GM18520 (cell line): ENCODE data around the gene KDM2B.
"Not testable (repeated sequence)": the region's sequence is repeated elsewhere in the genome, so short reads cannot be mapped to it uniquely, and the experiment has no call there.

ENCODE experiments used
- ATAC-seq: cut with Tn5 transposase; IDR thresholded peaks from one replicate; pipeline ENCODE4 v1.9.1; 2021; ENCODE audit not compliant: unreplicated experiment

Gene KDM2B

GRCh38 chr12:121505513-121505912, 75.3 kb downstream of the KDM2B start:
- ATAC-seq = no peak

GRCh38 chr12:121504505-121504904, 76.3 kb downstream of the KDM2B start:
- no peak for ATAC-seq

GRCh38 chr12:121503395-121503794, 77.4 kb downstream of the KDM2B start:
- ATAC-seq = no peak

GRCh38 chr12:121501946-121502345, 78.9 kb downstream of the KDM2B start:
- no peak for ATAC-seq

GRCh38 chr12:121499929-121500793, 80.7 kb downstream of the KDM2B start:
- ATAC-seq = no peak

GRCh38 chr12:121495746-121496145, 85.1 kb downstream of the KDM2B start:
- no peak for ATAC-seq

- ATAC-seq = no peak
Measured at GRCh38 chr12:121494093-121494787, 86.6 kb downstream of the KDM2B start.

GRCh38 chr12:121490401-121491281, 90.2 kb downstream of the KDM2B start:
- ATAC-seq = no peak

- no peak for ATAC-seq
Measured at GRCh38 chr12:121489874-121490273, 90.9 kb downstream of the KDM2B start.

GRCh38 chr12:121484967-121485366, 95.9 kb downstream of the KDM2B start:
- no peak for ATAC-seq

- ATAC-seq = not testable (repeated sequence)
Measured at GRCh38 chr12:121484564-121484963, 96.3 kb downstream of the KDM2B start.

- ATAC-seq = no peak
Measured at GRCh38 chr12:121483949-121484348, 96.9 kb downstream of the KDM2B start.

- ATAC-seq = no peak
Measured at GRCh38 chr12:121476477-121476876, 104.3 kb downstream of the KDM2B start.

GRCh38 chr12:121475279-121475678, 105.5 kb downstream of the KDM2B start:
- no peak for ATAC-seq

GRCh38 chr12:121472150-121472905, 108.5 kb downstream of the KDM2B start:
- no peak for ATAC-seq

- no peak for ATAC-seq
Measured at GRCh38 chr12:121470751-121471150, 110.1 kb downstream of the KDM2B start.

- ATAC-seq = no peak
Measured at GRCh38 chr12:121468499-121468801, 112.4 kb downstream of the KDM2B start.

GRCh38 chr12:121467638-121468498, 113.0 kb downstream of the KDM2B start:
- ATAC-seq = no peak

GRCh38 chr12:121466794-121467637, 113.8 kb downstream of the KDM2B start:
- peak; percentile 87 for ATAC-seq
